Stimulated activated CD4-positive, alpha-beta T cell treated with anti-CD3 and anti-CD28 coated beads, Interleukin-4, amount 100 ng/mL, for 1 hour (primary cell): ENCODE results near the gene HNMT.
"Not testable (repeated sequence)": the region's sequence is repeated elsewhere in the genome, so short reads cannot be mapped to it uniquely, and the experiment has no call there.

ENCODE experiments used
- DNase-seq: peaks from one replicate; pipeline ENCODE4 v3.0.0-alpha.2; 2020

HNMT gene

DNA sequence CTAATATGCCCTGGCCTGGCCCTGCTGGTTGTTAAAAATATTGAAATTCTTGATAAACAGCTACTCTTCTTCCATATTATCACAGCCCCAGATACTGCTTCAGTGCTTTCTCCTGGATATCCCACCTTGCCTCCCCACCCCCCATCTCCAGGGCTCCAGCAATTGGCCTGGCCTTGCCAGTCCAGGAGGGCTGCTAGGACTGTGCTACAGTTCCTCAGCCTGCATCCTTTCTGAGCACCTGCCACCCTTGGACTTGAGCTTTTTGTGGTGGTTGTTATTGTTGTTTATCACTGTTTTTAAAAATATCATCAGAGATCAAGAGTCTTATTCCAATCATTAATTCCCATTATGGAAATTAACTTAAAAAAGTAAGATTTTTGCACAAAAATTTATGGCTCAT is 13.5 kb downstream of the HNMT start:
- no peak for DNase-seq

- DNase-seq, result no peak
These were observed 16.2 kb downstream of the HNMT start for GRCh38 chr2:137980459-137980858.

GRCh38 chr2:137981112-137981656 is 16.9 kb downstream of the HNMT start:
- DNase-seq, result no peak

DNA sequence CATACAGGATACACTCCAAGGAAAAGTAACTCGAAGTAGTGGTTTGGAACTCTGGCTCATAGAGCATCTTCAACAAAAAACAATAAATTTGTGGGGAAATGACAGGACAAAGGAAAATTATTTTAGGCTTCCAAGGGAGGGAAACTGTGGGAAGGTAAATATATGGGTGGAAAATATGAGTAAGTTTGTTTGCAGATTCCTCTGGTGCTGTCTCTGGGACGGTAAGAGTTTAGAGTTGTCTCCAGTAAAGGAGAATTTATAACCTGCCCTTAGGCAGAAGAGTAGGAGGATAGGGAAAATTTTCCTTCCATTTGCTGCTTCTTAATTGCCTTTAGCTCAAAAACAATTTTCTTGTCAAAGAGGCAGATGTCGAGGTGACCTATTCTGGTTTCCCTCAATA is 19.3 kb downstream of the HNMT start:
- no peak for DNase-seq

DNA sequence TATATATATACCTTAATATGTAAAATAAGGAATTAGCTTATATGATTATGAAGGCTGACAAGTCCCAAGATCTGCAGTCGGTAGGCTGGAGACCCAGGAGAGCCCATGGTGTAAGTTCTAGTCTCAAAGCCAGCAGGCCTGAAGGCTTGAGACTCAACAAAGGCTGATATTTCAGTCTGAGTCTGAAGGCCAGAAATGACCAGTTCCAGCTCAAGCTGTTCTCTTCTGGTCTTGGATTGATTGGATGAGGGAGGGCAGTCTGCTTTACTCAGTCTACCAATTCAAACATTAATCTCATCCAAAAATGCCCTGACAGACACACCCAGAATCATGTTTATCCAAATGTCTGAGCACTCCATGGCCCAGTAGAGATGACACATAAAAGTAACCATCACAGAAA is 22.0 kb downstream of the HNMT start:
- no peak for DNase-seq

- no peak for DNase-seq
These were observed 22.7 kb downstream of the HNMT start for GRCh38 chr2:137987011-137987410.

DNA sequence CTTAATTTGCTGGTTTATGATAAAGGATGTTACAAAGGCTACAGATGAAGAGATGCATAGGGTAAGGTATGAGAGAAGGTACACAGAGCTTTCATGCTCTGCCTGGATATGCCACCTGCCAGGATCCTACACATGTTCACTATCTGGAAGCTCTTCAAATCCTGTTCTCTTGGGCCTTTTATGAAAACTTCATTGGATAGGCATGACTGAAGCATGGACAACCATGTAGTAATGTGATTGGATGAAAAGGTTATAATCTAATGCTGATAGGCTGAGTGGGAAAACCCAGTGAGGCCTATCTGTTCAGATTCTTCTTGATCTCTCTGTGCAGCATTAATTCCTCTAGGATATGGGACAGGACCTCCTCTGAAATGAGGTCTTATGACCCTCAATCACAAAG is 26.8 kb downstream of the HNMT start:
- DNase-seq, result no peak

DNA sequence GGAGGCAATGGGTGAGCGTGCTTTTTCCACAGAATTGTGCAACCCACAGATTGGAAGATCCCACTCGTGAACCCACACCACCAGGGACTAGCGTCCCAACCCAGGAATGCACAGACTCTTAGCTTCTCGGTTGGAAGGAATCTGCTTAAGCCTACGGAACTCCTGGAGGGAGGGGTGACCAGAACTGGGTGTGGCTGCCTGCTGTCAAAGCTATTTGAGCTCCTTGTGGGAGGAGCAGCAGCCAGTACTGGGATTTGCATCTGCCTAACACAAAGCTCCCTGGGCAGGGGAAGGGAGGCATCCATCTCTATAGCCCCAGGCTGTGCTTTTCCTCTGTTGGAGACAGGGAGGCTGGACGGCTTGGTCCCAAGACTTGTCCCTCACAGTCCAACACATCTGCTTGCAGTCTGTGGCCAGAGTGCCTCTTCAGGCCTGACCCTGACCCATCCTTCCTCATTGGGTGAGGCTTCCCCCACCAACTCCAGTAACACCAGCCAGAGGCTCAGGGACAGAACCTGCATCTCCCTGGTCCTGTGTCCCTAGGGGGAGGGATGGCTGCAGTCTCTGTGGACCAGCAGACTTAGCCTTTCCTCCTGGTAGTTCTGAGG is 27.9 kb downstream of the HNMT start:
- DNase-seq, result no peak

DNA sequence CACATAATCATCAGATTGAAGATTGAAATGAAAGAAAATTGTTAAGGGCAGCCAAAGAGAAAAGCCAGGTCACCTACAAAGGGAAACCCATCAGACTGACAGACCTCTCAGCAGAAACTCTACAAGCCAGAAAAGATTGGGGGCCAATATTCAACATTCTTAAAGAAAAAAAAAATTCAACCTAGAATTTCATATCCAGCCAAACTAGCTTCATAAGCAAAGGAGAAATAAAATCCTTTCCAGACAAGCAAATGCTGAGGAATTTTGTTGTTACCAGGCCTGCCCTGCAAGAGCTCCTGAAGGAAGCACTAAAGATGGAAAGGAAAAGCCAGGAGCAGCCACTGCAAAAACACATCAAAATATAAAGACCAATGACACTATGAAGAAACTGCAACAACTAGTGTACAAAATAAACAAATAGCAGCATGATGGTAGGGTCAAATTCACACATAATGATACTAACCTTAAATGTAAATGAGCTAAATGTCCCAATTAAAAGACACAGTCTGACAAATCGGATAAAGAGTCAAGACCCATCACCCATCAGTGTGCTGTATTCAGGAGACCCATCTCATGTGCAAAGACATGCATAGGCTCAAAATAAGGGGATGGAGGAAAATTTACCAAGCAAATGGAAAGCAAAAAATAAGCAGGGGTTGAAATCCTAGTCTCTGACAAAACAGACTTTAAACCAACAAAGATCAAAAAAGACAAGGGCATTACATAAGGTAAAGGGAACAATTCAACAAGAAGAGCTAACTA is 29.6 kb downstream of the HNMT start:
- DNase-seq, result not testable (repeated sequence)

DNA sequence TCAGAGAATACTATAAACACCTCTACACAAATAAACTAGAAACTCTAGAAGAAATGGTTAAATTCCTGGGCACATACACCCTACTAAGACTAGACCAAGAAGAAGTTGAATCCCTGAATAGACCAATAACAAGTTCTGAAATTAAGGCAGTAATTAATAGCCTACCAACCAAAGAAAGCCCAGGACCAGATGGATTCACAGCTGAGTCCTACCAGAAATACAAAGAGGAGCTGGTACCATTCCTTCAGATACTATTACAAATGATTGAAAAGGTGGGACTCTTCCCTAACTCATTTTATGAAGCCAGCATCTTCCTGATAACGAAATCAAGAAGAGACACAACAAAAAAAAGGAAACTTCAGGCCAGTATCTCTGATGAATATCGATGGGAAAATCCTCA is 31.1 kb downstream of the HNMT start:
- DNase-seq, result not testable (repeated sequence)

- DNase-seq, result not testable (repeated sequence)
These were observed 31.9 kb downstream of the HNMT start for GRCh38 chr2:137996158-137996557.

DNA sequence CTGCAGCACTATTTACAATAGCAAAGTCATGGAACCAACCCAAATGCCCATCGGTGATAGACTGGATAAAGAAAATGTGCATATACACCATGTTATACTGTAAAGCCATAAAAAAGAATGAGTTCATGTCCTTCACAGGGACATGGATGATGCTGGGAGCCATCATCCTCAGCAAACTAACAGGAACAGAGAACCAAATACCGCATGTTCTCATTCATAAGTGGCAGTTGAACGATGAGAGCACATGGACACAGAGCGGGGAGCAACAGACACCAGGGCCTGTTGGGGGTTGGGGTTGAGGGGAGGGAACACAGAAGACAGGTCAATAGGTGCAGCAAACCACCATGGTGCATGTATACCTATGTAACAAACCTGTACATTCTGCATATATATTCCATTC is 33.5 kb downstream of the HNMT start:
- no peak for DNase-seq

DNA sequence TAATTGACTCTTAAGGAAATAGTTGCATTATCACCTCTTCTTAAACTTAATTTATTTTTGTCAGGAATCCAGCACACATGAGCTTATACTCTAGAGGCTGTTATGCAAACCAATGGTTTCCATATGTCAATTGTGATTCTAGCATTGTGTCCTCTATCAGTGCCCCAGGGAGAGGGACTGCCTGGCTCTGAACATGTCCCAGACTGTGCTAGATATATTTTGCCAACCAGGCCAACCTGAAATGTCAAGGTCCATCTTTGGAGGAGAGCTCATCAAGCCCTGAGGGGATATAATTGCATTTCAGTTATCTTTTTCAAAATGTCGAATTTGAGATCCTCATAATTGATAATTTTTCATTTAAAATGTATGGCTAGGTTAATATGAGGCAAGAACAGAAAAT is 34.2 kb downstream of the HNMT start:
- DNase-seq, result no peak

- DNase-seq, result no peak
These were observed 35.0 kb downstream of the HNMT start for GRCh38 chr2:137999273-137999672.

DNA sequence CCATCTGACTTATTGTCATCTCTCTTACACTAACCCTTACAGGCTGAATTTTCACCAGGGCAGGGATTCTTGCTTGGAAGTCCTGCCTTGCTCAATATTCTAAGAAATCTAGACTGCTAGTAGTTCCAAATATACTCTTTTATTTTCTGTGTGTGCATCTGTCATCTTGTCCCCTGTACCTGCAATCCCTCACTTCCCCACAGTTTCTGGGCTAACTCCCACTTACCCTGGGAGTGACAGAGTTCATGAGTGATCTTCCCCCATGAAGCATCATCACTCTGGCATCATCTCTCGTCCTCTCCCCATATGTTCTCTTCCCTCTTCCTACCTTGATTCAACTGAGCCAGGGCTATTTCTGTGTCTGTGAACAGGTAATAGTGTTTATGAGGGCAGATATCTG is 35.7 kb downstream of the HNMT start:
- no peak for DNase-seq

GRCh38 chr2:138000796-138001195 is 36.5 kb downstream of the HNMT start:
- DNase-seq, result no peak

DNA sequence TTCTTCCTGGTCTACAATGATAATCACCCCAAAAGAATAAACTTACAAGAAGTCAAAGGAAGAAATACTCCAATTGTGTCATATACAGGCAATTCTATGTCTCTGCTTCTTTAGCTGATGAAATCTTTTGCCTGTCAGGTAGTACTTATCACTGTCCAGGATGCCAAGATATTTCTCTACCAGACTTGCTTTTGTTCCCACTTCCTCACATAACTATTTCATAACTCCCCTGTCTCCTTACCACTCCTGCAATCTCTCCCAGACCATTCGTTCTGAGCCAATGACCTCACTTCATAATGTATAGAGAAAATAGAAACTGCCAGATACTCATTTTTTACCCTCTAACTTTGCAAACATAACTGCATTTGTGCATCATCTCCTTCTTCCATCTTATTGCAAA is 39.1 kb downstream of the HNMT start:
- no peak for DNase-seq

DNA sequence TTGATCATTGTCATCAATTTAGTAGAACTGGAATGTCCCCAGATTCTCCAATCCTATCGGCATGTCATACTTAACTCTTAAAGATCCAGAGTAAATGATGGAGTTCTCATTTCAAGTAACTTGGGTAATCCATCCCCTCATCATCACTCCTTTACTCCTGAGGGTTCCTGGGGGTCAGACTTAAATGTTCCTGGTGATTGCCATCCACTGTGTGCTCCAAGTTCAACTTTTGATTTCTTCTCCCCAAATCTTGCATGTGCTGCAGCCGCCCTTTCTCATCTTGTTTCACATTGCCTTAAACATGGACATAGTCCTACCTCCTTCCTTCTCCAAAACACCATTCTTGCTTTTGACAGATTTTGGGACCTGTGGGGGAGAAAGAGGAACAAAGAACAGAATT is 43.2 kb downstream of the HNMT start:
- DNase-seq, result no peak

GRCh38 chr2:138009622-138010021 is 45.3 kb downstream of the HNMT start:
- DNase-seq, result no peak

GRCh38 chr2:138010890-138011289 is 46.6 kb downstream of the HNMT start:
- no peak for DNase-seq

DNA sequence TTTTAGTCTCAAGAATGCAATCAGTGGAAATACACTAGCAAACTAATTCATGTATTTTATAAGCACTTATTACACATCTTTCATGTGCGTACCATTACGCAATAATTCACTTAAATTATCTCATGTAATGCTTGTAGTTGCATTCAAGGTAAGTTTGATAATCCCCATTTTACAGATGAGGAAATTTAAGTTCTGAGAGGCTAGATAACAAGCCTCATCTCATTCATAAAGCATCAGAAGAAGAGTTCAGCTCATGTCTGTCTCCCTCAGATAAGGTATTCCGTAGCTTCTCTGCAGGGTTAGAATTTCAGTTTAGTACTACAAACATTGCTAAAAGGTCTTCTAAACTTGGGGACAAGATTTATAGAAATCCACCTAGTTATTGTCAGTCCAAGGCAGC is 47.8 kb downstream of the HNMT start:
- DNase-seq, result no peak

GRCh38 chr2:138012968-138013367 is 48.7 kb downstream of the HNMT start:
- DNase-seq, result no peak

GRCh38 chr2:138013639-138014038 is 49.4 kb downstream of the HNMT start:
- DNase-seq, result no peak

DNA sequence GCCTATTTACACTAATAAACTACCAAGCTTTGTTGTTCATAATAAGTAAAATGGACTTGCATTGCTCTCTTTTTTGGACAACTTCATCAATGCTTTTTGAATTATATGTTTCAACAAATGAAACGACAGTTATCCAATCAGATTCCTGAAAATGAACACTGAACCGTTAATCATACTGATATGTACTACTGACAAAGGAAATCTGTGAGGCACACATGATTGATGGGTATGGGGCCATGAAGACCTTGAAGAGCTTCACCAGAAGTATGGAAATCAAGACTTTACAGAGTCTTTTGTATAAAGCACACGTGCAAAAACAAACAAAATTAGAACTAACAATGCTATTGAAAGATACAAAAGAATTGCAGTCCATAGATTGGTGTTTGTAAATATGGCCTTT is 51.2 kb downstream of the HNMT start:
- DNase-seq, result no peak
